ENCODE measurements around the gene COG7.
"Not testable (repeated sequence)": the region's sequence is repeated elsewhere in the genome, so short reads cannot be mapped to it uniquely, and the experiment has no call there.

COG7 gene

GRCh38 chr16:23369416-23369815 lies 83.6 kb downstream of the COG7 start:
- no peak for DNase-seq (ENCODE audit: low read depth)
- TF ChIP-seq, protein P1, sequence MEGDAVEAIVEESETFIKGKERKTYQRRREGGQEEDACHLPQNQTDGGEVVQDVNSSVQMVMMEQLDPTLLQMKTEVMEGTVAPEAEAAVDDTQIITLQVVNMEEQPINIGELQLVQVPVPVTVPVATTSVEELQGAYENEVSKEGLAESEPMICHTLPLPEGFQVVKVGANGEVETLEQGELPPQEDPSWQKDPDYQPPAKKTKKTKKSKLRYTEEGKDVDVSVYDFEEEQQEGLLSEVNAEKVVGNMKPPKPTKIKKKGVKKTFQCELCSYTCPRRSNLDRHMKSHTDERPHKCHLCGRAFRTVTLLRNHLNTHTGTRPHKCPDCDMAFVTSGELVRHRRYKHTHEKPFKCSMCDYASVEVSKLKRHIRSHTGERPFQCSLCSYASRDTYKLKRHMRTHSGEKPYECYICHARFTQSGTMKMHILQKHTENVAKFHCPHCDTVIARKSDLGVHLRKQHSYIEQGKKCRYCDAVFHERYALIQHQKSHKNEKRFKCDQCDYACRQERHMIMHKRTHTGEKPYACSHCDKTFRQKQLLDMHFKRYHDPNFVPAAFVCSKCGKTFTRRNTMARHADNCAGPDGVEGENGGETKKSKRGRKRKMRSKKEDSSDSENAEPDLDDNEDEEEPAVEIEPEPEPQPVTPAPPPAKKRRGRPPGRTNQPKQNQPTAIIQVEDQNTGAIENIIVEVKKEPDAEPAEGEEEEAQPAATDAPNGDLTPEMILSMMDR (IDR thresholded peaks at IDR 0.05; ENCODE audit: low read depth, low read length, missing control alignments) = no peak
- no peak overlapping the region for H3K4me3 ChIP-seq (ENCODE audit: low read depth, low read length)
- in situ Hi-C loops (cut with HindIII; ENCODE audit: low sequenced_read_pairs) = no loop called here

DNA sequence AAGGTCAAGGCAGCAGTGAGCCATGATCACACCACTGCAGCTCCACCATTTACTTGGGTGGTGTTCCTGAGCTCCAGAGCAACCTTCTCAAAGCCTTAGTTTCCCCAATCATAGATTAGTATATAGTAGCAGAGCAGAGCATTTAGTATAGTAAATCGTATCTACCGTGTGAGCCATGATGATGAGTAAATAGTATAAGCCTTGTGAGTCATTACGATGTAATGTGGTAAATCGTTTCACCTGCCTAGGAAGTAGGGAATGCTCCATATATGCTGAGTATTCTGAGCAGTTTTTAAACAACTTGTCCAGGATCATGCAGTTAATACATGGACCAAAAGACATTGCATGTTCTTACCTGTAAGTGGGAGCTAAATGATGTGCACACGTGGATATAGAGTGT lies 84.5 kb downstream of the COG7 start:
- TF ChIP-seq, protein P1 (IDR thresholded peaks at IDR 0.05; ENCODE audit: low read depth, low read length, missing control alignments) = no peak
- DNase-seq (ENCODE audit: low read depth) = no peak
- in situ Hi-C loops (cut with HindIII; ENCODE audit: low sequenced_read_pairs) = no loop called here

DNA sequence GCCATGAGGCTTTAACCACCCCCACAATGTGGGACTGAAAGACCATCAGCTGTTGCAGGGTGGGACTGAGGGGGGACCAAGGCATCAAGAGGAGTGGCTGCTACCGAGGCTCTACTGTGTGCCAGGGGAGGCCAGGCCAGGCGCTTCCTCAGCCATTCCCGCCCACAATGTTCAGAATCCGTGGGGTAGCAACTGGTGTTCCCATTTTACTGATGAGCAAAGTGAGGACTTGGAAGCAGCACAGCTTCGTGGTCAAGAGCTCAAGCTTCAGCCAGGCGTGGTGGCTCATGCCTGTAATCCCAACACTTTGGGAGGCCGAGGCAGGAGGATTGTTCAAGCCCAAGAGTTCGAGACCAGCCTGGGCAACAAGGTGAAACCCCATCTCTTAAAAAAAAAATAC lies 85.0 kb downstream of the COG7 start:
- TF ChIP-seq, protein P1 (IDR thresholded peaks at IDR 0.05; ENCODE audit: low read depth, low read length, missing control alignments) = no peak
- in situ Hi-C loops (cut with HindIII; ENCODE audit: low sequenced_read_pairs) = no loop called here
- no peak for DNase-seq (ENCODE audit: low read depth)

More for the DNA sequence above, 84.5 kb downstream of the COG7 start:
- H3K4me3 ChIP-seq (ENCODE audit: low read depth, low read length) = no peak overlapping the region

DNA sequence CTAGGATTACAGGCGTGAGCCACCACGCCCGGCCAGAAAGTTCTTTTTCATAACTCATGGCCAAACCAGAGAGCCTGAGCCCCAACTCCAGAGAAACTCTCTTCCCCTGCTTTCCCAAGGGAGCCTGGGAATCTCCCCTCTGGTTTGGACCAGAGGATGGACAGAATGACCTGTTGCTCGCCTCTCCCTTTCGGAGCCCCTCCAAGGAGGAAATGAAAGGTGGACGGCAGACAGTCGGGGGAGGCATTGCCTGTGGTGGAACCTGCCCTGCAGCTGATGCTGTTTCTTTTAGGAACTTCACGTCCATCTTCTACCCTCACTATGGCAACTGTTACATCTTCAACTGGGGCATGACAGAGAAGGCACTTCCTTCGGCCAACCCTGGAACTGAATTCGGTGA lies 85.4 kb downstream of the COG7 start:
- DNase-seq (ENCODE audit: low read depth) = no peak
- H3K4me3 ChIP-seq (ENCODE audit: low read depth, low read length) = no peak overlapping the region
- TF ChIP-seq, protein P1 (IDR thresholded peaks at IDR 0.05; ENCODE audit: low read depth, low read length, missing control alignments) = no peak
- in situ Hi-C loops (cut with HindIII; ENCODE audit: low sequenced_read_pairs) = no loop called here

More for the DNA sequence above, 85.0 kb downstream of the COG7 start:
- no peak overlapping the region for H3K4me3 ChIP-seq (ENCODE audit: low read depth, low read length)

DNA sequence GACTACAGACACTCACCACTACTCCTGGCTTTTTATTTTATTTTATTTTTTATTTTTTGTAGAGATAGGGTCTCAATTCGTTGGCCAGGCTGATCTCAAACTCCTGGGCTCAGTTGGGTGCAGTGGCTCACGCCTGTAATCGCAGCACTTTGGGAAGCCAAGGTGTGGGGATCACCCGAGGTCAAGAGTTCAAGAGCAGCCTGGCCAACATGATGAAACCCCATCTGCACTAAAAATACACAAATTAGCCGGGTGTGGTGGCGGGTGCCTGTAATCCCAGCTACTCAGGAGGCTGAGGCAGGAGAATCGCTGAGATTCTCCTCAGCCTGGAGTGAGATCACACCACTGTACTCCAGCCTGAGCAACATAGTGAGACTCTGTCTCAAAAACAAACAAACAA lies 86.6 kb downstream of the COG7 start:
- H3K4me3 ChIP-seq (ENCODE audit: low read depth, low read length); DNase-seq (ENCODE audit: low read depth); in situ Hi-C loops (cut with HindIII; ENCODE audit: low sequenced_read_pairs): not testable (repeated sequence)

- in situ Hi-C loops (cut with HindIII; ENCODE audit: low sequenced_read_pairs) = no loop called here
- H3K4me3 ChIP-seq (ENCODE audit: low read depth, low read length) = no peak overlapping the region
- TF ChIP-seq, protein P1 (IDR thresholded peaks at IDR 0.05; ENCODE audit: low read depth, low read length, missing control alignments) = no peak
- no peak for DNase-seq (ENCODE audit: low read depth)
Observed at GRCh38 chr16:23365602-23366240, 87.3 kb downstream of the COG7 start.

- no peak overlapping the region for H3K4me3 ChIP-seq (ENCODE audit: low read depth, low read length)
- TF ChIP-seq, protein P1 (IDR thresholded peaks at IDR 0.05; ENCODE audit: low read depth, low read length, missing control alignments) = no peak
- DNase-seq (ENCODE audit: low read depth) = no peak
- in situ Hi-C loops (cut with HindIII; ENCODE audit: low sequenced_read_pairs) = no loop called here
Observed at GRCh38 chr16:23362460-23363317, 90.3 kb downstream of the COG7 start.

Measured in astrocyte of the cerebellum (primary cell).